GM18517 (cell line): ENCODE results near the gene ADTRP.
A peak's percentile ranks its signal among the peaks of the same experiment; 100 is the strongest.
"Not testable (repeated sequence)": the region's sequence is repeated elsewhere in the genome, so short reads cannot be mapped to it uniquely, and the experiment has no call there.

Experiments used
- ATAC-seq: cut with Tn5 transposase; IDR thresholded peaks from one replicate; pipeline ENCODE4 v1.9.1; 2021; ENCODE audit warnings: mild to moderate bottlenecking, moderate library complexity; ENCODE audit not compliant: unreplicated experiment

Gene ADTRP

DNA sequence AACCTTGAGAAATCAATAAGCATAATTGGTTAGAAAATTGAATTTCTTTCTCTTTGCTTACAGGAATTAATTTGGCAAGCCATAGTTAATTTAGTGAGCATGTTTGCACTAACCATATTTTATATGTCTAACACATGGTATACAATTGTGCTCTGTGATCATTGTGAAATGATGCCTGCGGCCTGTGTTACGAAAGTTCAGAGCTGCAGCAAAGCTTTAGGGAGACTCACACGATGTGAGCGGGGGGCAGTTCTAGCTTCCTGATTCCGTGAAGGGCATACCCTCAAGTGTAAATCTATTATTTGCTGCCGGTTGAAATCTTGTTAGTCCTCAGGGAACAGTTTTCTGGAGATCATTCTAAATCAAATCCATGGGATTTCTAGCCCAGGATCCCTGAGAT is 25.5 kb upstream of the ADTRP start:
- ATAC-seq, result no peak

DNA sequence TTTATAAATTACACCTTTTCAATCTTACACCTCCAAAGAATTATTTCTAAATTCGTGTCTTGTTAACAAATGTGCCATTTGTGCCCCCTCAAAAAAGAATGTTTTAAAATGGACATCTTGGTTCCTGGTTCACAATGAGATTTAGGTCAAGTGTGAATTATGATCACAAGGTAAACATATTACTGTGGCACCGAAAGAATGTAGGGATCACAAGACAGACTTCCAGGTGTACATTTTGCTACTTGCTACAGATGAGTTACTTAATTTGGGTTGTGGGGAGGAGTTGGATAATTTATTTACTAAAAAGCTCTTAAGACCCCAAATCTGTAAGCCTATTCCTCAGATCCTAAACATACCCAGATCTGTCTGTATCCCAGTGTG is 25.0 kb upstream of the ADTRP start:
- ATAC-seq, result no peak

DNA sequence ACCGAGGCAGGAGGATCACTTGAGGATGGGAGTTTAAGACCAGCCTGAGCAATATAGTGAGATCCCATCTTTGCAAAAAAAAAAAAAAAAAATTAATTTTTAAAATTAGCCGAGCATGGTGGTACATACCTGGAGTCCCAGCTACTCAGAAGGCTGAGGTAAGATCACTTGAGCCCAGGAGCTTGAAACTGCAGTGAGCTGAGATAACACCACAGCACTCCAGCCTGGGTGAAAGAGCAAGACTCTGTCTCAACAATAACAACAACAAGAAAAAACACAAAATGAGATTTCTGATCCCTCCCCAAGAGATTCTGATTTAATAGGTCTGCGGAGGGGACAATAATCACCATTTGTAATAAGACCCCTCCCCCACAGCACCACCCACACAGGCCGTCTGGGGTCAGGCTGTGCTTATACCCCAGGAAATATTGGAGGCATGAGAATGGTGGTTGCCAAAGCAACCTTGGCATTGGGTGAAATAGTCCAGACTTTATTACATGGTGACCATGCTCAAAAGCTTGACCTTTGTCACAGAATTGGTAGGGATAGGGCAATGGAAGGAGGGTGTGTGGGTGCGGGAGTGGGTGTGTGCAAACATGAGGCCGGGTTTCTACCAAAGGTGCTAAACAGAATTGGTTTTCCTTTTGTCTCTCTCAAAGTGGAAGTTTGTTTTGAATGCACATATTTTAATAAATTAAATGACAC is 24.4 kb upstream of the ADTRP start:
- ATAC-seq, result no peak

DNA sequence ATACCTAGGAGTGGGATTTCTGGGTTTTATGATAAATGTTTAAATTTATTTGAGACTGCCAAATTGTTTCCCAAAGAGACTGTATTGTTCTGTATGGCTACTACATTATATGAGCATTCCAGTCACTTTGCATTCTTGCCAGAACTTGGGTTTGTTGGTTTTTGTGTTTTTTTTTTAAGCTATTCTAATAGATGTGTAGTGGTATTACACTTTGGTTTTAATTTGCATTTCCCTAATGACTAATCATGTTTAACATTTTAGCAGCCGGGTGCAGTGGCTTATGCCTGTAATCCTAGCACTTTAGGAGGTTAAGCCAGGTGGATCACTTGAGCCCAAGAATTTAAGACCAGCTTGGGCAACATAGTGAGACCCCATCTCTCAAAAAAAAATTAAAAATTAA is 21.9 kb upstream of the ADTRP start:
- not testable (repeated sequence) for ATAC-seq

DNA sequence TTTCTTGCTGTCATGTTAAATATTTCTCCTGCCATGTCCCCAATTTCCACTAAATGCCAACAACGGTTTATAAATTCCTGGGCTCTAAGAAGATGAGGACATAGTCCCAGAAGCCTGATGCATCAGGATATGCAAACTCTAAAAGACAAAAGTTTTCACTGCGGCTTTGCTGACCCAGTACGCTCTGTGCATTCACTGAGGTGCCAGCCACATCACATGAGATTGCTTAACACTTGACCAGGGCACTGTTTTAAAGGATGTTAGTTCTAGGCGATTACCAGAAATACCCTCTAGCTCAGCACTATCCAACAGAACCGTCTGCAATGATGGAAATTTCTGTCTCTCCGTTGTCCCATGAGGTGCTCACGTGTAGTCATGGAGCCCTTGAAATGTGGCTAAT is 19.9 kb upstream of the ADTRP start:
- no peak for ATAC-seq

DNA sequence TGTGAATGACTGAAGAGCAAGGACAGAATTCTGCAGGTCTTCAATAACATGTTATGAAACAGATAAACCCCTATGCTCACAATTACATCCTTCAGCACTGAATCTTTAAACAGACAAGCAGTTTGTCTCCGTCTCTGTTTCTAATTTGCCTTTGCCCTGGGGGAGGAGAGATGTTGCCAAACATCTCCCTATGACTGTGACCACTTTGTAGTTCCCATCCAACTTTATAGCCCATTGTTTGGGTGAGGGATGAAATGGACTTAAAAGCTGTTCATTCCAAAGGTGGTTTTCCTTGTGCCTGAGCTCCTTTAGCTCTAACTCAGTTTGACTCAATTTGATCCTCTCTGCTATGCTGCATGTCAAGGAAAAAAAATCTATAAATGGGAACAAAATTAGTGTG is 19.5 kb upstream of the ADTRP start:
- ATAC-seq, result no peak

DNA sequence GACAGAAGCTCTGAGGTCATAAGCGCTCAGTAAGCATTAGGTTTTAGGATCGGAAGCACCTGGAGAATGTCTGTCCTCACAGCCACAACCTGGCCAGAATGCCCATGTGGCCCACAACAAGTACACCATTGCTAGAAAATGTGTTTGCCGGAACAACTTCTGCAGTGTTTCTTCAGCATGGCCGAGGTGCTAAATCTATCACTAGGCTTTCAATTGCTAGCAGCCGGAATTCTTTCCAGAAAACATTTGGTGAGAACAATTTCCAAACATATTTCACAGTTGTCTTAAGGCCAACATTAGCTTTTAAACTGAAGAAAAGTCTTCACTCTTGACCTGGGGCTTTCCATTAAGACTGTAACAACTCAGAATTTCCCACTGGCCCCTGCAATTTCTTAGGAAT is 18.2 kb upstream of the ADTRP start:
- no peak for ATAC-seq

DNA sequence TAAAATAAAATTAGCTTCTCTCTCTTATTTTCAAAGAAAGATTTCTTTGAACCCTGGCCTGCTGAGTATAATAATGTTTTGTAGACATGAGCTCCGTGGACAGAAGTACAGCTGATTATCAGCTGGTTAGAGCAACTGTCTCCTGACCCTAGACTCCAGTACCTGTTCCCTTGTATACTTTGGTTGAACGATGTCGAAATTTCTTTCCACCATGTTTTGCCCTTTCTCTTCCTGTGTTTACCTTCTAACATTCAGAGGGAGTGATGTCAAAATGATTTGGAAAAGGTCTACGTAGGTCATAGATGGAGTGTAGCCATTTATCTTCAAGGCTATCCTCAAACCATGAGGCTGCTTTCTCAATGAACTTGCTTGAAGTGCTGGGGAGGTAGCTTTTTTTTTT is 16.8 kb upstream of the ADTRP start:
- no peak for ATAC-seq

DNA sequence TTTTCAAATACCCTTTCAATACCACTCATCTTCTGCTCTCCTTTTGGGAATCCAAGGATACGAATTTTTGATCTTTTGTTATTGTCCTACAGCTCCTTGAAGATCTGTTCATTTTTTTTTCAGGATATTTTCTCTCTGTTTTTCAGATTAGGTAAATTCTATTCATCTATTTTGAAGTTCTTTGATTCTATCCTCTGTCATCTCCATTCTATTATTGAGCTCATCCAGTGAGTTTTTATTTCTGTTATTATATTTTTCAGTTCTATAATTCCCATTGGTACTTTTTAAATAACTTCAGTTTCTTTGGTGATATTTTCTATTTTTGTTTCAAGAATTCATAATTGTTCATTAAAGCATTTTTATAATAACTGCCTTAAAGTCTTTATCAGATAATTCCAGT is 14.7 kb upstream of the ADTRP start:
- no peak for ATAC-seq

DNA sequence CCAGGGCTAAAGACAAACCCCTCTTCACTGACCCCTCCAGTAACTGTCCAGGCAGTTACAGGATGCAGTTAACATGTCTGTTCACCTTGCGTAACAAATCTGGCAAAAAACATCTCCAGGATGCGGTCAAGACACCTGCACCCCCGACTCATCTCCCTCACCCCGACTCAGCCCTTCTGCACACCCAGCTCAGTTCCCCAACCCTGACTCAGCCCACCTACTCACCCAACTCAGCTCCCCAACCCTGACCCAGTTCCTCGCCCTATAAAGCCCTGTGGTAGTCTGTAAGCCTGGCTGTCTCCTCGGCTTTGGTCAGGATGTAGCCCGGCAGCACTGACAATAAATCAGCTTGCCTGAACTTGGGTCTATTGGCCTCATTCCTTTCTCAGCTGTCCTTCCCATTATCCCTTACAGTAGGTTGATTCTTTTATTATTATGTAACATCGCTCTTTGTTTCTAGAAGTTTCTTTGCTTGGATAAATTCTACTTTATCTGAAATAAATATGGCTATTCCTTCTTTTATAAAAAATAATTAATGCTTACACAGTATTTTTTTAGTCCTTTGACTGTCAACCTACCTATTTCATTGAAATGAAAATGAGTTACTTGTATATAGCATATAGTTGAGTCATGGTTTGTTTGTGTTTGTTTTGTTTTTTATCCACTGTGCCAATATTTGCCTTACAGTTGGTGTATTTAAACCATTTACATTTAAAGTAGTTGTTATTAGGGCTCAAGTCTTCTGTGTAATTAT is 12.9 kb upstream of the ADTRP start:
- no peak for ATAC-seq

DNA sequence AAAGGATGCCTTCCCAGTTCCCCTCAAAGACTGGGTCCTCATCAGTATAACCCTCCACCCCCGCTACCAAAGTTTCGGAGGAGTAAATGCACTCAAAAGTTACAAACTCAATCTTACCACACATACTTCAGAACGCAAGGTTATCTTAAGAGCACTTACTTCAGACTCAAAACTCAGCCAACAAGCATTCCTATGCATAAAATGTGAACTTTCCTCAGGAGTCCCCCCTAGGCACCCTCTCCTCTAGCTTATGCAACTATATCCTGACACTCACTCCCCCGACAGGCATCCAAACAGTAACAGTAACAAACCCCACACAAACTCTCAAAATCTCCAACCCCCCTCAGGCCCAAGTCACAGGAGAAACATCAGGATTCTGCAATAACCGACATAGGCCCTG is 11.1 kb upstream of the ADTRP start:
- ATAC-seq, result no peak

DNA sequence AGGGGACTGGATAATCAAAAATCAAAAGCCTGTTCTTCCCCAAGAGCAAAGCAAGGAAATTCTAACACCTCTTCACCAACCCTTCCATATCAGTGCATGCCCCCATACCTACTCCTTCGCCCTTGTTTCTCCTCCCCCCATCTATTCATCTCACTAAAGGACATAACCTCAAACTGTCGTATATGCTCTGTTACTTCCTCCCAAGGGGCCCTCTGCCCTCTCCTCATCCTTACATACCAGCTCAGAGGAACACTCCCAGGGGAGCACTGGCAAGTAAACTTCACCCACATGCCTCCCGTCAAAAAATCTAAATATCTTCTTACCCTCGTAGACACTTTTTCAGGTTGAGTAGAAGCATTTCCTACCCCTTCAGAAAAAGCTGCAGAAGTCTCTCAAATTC is 9.4 kb upstream of the ADTRP start:
- ATAC-seq, result no peak

DNA sequence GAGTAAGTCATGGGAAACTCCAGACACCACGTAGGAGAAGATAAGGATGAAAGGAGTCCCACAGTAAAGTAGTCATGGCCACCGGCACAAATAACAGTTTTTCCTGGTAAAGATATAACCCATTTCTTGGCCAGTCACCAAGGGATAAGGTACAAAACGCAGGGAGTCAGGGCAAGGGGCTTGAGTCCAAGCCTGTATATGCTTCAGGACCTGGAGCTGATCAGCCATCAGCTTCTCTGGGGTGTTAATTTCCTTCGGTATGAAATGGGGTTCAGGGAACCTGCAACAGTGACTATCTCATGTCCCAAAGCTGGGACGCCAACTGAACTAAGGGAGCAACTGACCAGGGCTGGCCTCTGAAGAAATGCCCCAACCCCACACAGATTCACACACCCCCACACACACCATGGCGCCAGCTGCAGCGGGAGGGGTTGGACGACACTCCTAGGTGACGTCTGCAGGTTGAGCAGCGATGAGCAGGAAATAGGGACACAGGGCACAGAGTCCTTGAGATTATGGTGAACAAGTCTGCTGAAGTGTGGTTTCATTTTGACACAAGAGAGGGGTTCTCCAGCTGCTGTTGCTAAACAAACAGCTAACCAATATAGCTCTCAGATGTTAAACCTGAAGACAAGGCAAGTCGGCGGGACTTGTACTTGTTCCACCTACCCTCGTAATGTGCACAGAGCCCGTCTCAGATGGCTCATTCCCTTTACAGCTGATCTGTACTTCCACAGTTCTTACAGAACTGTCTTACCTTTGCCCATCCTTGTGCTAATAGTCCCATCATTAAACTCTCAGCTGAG is 7.4 kb upstream of the ADTRP start:
- ATAC-seq, result peak; percentile 93

DNA sequence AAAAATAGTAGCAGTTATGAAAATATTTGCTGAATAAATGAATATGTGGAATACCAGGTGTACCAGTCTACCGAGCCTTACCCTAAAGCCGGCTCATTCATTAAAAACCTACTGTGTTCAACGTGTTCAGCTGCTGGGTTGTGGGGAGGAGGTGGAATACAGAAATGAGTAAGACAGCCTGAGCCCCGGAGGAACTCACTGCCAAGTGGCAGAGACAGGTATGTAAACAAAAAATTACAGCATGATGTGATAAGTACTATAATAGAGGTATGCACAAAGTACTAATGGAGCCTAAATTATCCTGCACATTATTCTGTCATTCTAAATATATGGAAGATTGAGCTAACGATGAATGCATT is 6.8 kb upstream of the ADTRP start:
- ATAC-seq, result peak; percentile 52

DNA sequence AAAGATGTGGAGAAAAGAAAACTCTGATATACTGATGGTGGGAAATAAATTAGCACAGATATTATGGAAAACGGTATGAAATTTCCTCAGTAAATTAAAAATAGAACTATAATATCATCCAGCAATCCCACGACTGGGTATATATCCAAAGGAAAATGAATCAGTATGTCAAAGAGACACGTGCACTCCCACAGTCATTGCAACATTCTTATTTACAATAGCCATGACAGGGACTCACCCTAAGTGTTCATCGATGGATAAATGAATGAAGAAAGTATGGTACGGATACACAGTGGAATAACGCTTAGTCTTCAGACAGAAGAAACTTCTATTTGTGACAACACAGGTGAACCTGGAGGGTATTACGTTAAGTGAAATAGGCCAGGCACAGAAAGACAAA is 5.7 kb upstream of the ADTRP start:
- no peak for ATAC-seq

DNA sequence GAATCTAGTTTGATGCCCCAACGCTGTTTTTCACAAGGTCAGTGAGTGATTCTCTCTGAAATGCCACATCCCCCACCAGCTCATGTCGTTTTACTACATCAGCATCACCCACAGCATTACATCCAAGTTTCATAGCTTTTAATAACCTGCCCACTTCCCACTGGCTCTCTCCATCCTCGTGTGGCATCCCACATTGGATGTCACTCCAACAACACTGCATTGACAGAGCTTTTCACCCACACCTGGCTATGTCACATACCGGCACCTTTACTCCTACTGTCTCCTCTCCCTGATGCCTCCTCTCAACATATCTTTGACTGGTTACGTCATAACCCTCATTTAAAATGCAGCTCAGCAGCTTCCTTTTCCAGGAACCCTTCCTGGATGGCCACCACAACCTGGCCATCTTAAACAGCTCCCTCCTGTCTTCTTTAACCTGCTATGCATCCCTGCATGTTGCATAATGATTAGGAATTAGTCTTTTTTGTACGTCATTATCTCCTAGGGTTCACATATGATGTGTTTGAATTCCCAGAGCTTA is 5.0 kb upstream of the ADTRP start:
- ATAC-seq, result no peak

DNA sequence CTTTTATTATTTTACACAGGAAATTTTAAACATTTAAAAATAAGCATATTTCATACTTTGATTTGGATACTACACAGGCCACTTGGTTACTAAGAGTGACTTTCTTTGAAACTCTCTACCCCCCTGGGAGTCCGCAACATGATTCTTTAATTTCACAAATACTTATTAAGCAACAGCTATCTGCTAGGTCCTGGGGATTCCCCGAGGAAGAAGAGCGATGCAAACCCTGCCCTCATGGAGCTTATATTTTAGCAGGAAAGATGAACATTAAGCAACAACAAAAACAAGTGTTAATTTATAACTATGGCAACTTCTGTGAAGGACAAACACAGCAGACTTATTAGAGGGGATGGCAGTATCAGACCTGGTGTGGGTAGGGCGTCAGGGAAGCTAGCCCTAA is 3.9 kb upstream of the ADTRP start:
- ATAC-seq, result no peak

DNA sequence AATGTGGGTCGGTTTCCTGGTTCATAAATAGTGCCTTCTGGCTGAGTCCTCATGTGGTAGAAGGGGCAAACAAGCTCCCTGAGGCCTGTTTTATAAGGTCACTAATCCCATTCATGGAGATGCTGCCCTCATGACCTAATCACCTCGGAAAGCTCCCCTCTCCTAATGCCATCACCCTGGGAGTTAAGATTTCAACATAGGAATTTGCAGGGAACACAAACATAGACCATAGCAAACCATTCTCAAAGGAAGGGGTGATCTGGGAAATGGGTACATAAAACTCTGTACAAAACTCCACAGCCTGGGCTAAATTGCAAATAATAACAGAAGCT is 1.5 kb upstream of the ADTRP start:
- no peak for ATAC-seq

DNA sequence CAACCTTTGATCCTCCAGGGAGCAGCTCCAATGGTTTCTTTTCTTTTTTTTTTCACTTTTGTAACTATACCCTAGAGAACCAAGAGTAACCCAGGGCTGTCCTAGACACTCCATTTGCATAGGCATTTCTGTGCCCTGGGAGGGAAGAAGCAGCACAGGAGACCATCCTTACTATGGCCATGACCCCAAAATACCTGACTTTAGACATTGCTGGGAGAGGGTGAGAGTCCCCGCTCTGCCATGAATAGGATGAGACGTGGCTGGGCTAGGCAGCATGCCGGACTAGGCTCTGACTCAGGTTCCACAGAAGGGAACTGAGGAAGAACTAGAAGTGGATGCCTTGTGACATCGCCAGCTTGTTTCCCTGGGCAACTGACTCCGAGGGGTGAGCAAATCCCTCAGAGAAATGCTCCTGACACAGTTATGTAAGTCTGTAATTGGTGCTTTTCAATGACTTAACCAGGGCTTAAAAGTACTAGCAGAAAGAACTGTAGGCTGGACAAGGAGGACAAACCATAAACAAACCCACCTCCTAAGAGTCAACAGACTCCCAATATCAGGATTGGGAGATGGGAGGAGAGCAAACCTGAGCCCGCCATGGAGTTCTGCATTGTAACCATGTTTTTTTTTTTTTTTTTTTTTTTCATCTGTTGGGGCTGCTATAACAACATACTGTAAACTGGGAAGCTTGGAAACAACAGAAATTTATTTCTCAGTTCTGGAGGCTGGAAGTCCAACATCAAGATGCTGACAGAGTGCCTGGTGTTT is 910 bp upstream of the ADTRP start:
- no peak for ATAC-seq

DNA sequence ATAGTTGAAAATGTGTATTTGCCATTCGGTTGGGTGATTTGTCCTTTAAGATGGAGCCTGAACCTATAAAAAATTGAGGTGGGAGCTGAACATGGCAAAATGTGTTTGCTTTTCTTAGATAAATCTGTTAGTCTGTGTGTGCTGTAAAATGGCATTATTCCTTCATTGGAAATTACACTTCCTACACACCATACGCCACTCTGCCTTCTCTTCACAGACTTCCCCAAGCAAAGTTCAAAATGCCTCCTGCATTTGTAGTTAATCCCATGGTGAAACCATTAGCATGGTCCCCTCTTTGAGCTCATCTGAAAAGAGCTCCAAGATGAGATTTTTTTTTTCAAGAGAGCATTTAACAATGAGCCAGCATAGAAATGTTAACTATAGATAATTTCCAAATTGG is 567 bp downstream of the ADTRP start:
- ATAC-seq, result no peak

DNA sequence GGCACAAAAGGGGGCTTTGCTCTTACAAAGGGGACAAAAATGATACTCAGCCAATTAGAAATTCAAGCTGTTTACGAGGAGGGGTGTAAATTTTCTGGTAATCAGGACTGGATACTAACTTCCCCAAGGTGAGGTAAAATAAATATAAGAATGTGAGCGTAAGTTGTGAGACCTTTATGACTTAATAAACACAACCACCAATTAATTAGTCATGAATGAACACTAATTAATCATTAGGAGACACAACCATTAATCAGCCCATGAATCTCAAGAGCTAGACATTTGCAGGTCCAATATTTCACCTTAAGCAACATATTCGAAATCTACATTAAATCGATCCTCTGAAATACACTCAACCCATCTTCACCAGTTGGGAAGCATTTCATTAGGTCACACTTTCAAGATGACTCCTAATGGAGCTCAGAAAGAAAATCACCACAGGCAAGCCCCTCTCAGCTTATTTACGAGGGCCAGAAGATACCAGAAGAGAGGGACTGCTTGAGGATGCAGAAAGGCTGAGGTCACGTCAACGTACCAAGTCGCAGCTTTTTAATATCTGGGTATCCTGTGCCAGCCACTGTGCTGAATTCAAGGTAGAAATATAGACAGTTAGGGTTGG is 2.7 kb downstream of the ADTRP start:
- ATAC-seq, result no peak
